ENCODE measurements around the gene AKTIP.
"Not testable (repeated sequence)": the region's sequence is repeated elsewhere in the genome, so short reads cannot be mapped to it uniquely, and the experiment has no call there.

Gene AKTIP

GRCh38 chr16:53502331-53503269 is at the start of gene AKTIP:
Gene AKTIP (minus strand): TSS chr16:53503209. CDS start chr16:53500259, 2,950 bp downstream.
- DNase-seq (ENCODE audit: extremely low spot score), result peak; percentile 68
- no peak for TF ChIP-seq CTCF (IDR thresholded peaks at IDR 0.05; ENCODE audit: control extremely low read depth, extremely low read depth, low read depth, missing control alignments)
- ChIA-PET POLR2A (no interaction called here), CTCF (interaction anchor here (0.9 to 2.1 kb wide), 4 partner anchors 10 to 294 kb away, joined by 3 to 7 read pairs (median 3); no protein-coding TSS in a partner anchor)

GRCh38 chr16:53549970-53550690 is 47.1 kb upstream of the AKTIP start:
- peak; percentile 69 for DNase-seq (ENCODE audit: extremely low spot score)
- ChIA-PET POLR2A (no interaction called here), CTCF (interaction anchor here (0.7 to 4.1 kb wide), 24 partner anchors 9 to 1707 kb away, joined by 3 to 30 read pairs (median 4); no protein-coding TSS in a partner anchor)
- peak; percentile 74 for TF ChIP-seq CTCF (IDR thresholded peaks at IDR 0.05; ENCODE audit: control extremely low read depth, extremely low read depth, low read depth, missing control alignments)

GRCh38 chr16:53546988-53547391 is 44.0 kb upstream of the AKTIP start:
- TF ChIP-seq CTCF (IDR thresholded peaks at IDR 0.05; ENCODE audit: control extremely low read depth, extremely low read depth, low read depth, missing control alignments), result peak; percentile 51
- ChIA-PET CTCF (interaction anchor here (1.0 to 4.5 kb wide), 5 partner anchors 10 to 570 kb away, joined by 3 to 21 read pairs (median 4); no protein-coding TSS in a partner anchor), POLR2A (no interaction called here)
- DNase-seq (ENCODE audit: extremely low spot score), result no peak

- ChIA-PET POLR2A (no interaction called here), CTCF (interaction anchor here (1.3 to 4.5 kb wide), 3 partner anchors 9 to 39 kb away, joined by 4 to 21 read pairs (median 14); no protein-coding TSS in a partner anchor)
- TF ChIP-seq CTCF (IDR thresholded peaks at IDR 0.05; ENCODE audit: control extremely low read depth, extremely low read depth, low read depth, missing control alignments), result no peak
- no peak for DNase-seq (ENCODE audit: extremely low spot score)
These were observed 42.4 kb upstream of the AKTIP start for GRCh38 chr16:53545433-53545832.

- CTCF ChIA-PET, result no interaction called here
- TF ChIP-seq CTCF (IDR thresholded peaks at IDR 0.05; ENCODE audit: control extremely low read depth, extremely low read depth, low read depth, missing control alignments), result no peak
- DNase-seq (ENCODE audit: extremely low spot score), result no peak
- POLR2A ChIA-PET, result no interaction called here
These were observed 39.3 kb upstream of the AKTIP start for GRCh38 chr16:53542283-53542682.

GRCh38 chr16:53541326-53541725 is 38.3 kb upstream of the AKTIP start:
- ChIA-PET POLR2A (no interaction called here), CTCF (interaction anchor here (1.4 to 1.5 kb wide), 2 partner anchors 8 to 10 kb away, joined by 3 read pairs; no protein-coding TSS in a partner anchor)
- no peak for DNase-seq (ENCODE audit: extremely low spot score)
- TF ChIP-seq CTCF (IDR thresholded peaks at IDR 0.05; ENCODE audit: control extremely low read depth, extremely low read depth, low read depth, missing control alignments), result no peak

- CTCF ChIA-PET, result interaction anchor here (1.4 to 1.5 kb wide), 2 partner anchors 10 to 11 kb away, joined by 3 read pairs; no protein-coding TSS in a partner anchor
- POLR2A ChIA-PET; DNase-seq (ENCODE audit: extremely low spot score): not testable (repeated sequence)
These were observed 37.0 kb upstream of the AKTIP start for GRCh38 chr16:53539759-53540718.

GRCh38 chr16:53539346-53539745 is 36.3 kb upstream of the AKTIP start:
- POLR2A ChIA-PET; CTCF ChIA-PET; DNase-seq (ENCODE audit: extremely low spot score): not testable (repeated sequence)

Measured in GM10248 (cell line).